Glutamatergic neuron (in vitro differentiated cells): ENCODE results near the gene GRIPAP1. TPM values are rescaled to one million over a fixed set of nuclear protein-coding genes. Genes with fewer than 3 reads are reported as not detected.

Experiments
- DNase-seq: peaks from one replicate; pipeline ENCODE4 v3.0.0; 2022
- H3K27ac Mint-ChIP-seq: one replicate; pipeline ENCODE4 v1.8.0; 2020; ENCODE audit warnings: mild to moderate bottlenecking, mixed read lengths, inconsistent platforms; ENCODE audit not compliant: unreplicated experiment
- H3K27me3 Mint-ChIP-seq: one replicate; pipeline ENCODE4 v1.8.0; 2020; ENCODE audit warnings: mild to moderate bottlenecking, moderate library complexity, mixed read lengths, inconsistent platforms; ENCODE audit not compliant: unreplicated experiment
- H3K36me3 Mint-ChIP-seq: one replicate; pipeline ENCODE4 v1.8.0; 2020; ENCODE audit warnings: mild to moderate bottlenecking, mixed read lengths, inconsistent platforms; ENCODE audit not compliant: unreplicated experiment
- H3K4me1 Mint-ChIP-seq: one replicate; pipeline ENCODE4 v1.8.0; 2020; ENCODE audit warnings: mild to moderate bottlenecking, low read depth, mixed read lengths, inconsistent platforms; ENCODE audit not compliant: unreplicated experiment
- H3K4me3 Mint-ChIP-seq: one replicate; pipeline ENCODE4 v1.8.0; 2020; ENCODE audit warnings: mild to moderate bottlenecking, mixed read lengths, inconsistent platforms; ENCODE audit not compliant: unreplicated experiment
- H3K9me3 Mint-ChIP-seq: one replicate; pipeline ENCODE4 v1.8.0; 2020; ENCODE audit warnings: mild to moderate bottlenecking, moderate library complexity, mixed read lengths, inconsistent platforms; ENCODE audit not compliant: unreplicated experiment
- total RNA-seq: library from RNA; stranded (reverse); fragmentation: NEBNext Ultra II Directional; extraction: Animal tissue kit (Norgen Biotek cat#: 25700); gene quantifications from one replicate; pipeline ENCODE4 v1.2.1, GENCODE V29; 2021; ENCODE audit not compliant: unreplicated experiment
- TF ChIP-seq, protein P1 (sequence below): fragments of 200-600 bp; sonication (generic); IDR thresholded peaks from one replicate; pipeline ENCODE4 v1.5.0; 2021; ENCODE audit not compliant: partially characterized antibody, unreplicated experiment

Gene GRIPAP1
- total RNA-seq, 1 donor from 2014 or later: 129 TPM

DNA sequence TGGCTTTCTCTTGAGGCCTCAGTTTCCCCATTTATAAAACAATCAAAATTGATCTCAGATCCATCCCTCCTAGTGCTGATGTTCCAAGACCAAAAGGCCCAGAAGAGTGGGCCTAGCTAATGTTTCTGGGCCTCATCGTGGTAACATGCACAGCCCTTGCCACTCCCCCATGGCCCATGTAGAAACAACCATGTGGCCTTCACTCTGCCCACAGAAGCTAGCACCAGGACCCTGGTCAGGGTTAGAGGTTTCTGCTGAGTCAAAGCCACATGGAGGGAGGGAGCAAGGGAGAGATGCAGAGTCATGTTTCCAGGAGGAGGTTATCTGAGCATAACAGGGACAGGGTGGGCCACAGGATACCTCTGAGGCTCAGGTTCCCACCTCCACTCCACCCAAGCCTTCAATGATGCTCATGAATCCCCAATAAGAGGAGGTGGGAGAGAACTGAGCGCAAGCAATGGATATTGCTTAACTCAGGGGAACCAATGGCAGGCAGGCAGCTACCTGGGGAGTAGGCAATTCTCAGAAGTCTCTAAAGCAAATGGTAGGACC is 61.6 kb downstream of the GRIPAP1 start:
- Mint-ChIP-seq H3K27me3 (no peaks in the 10 kb centered on the region), H3K27ac (no peak overlapping the region), H3K36me3 (no peaks in the 10 kb centered on the region), H3K4me3 (no peak overlapping the region), H3K4me1 (peaks cover 11% of the 10 kb centered on the region), H3K9me3 (no peaks in the 10 kb centered on the region)
- TF ChIP-seq, protein P1, sequence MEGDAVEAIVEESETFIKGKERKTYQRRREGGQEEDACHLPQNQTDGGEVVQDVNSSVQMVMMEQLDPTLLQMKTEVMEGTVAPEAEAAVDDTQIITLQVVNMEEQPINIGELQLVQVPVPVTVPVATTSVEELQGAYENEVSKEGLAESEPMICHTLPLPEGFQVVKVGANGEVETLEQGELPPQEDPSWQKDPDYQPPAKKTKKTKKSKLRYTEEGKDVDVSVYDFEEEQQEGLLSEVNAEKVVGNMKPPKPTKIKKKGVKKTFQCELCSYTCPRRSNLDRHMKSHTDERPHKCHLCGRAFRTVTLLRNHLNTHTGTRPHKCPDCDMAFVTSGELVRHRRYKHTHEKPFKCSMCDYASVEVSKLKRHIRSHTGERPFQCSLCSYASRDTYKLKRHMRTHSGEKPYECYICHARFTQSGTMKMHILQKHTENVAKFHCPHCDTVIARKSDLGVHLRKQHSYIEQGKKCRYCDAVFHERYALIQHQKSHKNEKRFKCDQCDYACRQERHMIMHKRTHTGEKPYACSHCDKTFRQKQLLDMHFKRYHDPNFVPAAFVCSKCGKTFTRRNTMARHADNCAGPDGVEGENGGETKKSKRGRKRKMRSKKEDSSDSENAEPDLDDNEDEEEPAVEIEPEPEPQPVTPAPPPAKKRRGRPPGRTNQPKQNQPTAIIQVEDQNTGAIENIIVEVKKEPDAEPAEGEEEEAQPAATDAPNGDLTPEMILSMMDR: no peak
- DNase-seq: no peak

DNA sequence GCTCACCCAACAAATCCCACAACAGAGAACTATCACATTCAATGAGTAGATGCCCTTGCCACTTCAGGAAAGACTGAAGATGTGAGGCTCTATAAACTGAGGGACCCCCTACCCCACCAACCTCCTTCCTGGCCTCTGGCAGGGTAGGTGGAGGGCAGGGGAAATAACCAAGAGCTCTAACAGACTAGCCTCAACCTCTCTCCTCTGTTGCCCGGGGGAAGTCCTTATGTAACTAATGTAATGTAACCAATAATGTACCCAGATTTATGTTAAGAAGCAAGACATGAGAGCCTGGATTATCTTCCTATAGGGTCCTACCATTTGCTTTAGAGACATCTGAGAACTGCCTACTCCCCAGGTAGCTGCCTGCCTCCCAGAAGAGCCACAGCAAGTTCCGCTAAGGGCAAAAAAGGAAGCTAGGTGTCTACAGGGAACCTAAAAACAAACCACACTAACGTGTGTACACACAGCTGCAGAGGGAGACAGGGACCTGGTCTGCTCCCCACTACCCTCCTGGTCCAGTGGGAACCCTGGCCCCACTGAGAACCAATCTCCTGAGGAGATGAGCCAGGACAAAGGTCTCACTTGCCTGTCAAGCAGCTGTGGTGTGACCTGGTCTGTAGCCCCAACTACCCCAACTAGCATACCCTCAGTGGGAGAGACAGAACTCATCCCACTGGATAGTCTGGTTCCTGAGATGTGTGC is 62.4 kb downstream of the GRIPAP1 start:
- Mint-ChIP-seq H3K27me3 (no peaks in the 10 kb centered on the region), H3K4me3 (no peak overlapping the region), H3K36me3 (no peaks in the 10 kb centered on the region), H3K9me3 (no peaks in the 10 kb centered on the region), H3K27ac (no peak overlapping the region), H3K4me1 (peaks cover 11% of the 10 kb centered on the region)
- TF ChIP-seq, protein P1: no peak
- DNase-seq: no peak

DNA sequence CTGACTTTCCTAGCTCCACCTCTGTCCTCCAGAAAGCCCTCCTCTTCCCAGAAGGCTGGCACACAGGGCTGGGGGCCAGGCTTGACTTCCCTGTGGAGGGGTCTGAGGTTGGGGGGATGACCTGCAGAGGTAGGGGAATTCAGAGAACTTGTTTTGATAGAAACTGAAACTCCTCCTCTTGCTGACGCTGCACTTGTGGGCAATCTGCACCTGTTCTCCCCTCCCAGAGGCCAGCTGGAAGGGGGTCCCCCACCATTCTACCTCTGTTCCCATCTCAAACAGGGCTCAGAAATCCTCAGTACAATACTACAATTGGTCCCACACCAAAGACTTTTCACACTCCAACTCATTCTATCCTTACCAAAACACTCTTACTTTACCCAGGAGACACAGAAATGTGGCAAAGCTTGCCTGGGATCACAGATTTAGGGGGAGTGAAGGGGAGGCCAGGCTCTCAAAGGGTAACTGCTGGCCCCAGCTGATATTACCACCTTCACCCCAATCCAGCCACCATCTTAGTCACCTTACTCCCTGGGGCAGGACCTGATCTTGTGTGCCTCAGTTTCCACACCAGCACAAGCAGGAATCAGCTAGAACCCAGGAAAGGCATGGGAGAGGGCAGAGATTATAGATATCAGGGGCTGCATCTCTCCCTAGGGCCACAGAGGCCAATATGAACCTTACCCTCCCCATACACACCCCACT is 63.2 kb downstream of the GRIPAP1 start:
- Mint-ChIP-seq H3K9me3 (no peaks in the 10 kb centered on the region), H3K27ac (no peak overlapping the region), H3K4me1 (peaks cover 11% of the 10 kb centered on the region), H3K4me3 (no peak overlapping the region), H3K36me3 (no peaks in the 10 kb centered on the region), H3K27me3 (no peaks in the 10 kb centered on the region)
- TF ChIP-seq, protein P1: no peak
- no peak for DNase-seq

DNA sequence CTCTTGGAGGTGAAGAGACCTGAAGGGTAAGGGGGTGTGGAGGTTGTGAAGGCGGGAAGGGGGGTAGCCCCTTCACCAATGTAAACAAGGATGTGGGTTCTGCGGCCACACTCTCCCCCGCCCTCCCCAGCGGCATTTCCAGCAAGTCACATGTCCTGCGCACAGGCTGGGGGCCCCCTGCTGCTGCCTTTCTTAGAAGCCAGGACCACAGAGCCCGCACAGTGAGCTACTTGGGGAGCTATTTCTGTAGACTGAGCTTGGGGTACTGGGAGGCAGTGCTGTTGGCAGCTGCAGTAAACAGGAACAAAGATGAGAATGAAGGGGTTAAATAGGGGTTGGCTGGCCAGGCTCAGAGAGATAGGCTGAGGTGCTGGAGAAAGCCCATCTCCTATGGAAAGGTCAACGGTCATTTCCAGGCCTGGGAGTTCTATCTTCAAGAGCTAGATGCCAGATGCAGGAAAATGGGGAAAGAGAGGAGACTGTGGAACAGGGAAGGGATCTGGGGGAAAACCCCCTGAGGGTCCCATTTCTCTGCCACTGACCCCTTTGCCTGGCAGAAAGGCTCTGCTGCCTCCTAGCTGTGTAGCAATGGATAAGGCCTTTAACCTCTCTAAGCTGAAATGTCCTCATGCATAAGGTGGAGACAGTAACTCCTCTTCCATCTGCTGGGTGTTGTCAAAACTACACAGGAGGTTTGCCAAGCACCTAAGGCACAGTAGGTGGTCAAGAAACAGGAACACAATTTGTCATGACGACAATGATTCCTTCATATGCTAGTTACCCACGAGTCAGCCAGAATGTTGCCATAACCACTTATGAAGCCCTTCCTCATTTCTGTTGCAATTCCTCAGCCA is 64.8 kb downstream of the GRIPAP1 start:
- Mint-ChIP-seq H3K27me3 (peaks cover 1% of the 10 kb centered on the region), H3K36me3 (no peaks in the 10 kb centered on the region), H3K27ac (peak overlapping the region; percentile 43), H3K9me3 (no peaks in the 10 kb centered on the region), H3K4me1 (peaks cover 10% of the 10 kb centered on the region), H3K4me3 (peak overlapping the region; percentile 51)
- TF ChIP-seq, protein P1: no peak
- DNase-seq: no peak
